Caki2 (cell line): ENCODE results near the gene TNFSF9. TPM values are rescaled to one million over a fixed set of nuclear protein-coding genes. Genes with fewer than 3 reads are reported as not detected.
"Not testable (repeated sequence)": the region's sequence is repeated elsewhere in the genome, so short reads cannot be mapped to it uniquely, and the experiment has no call there.

Experiments
- DNase-seq: peaks from one replicate; pipeline ENCODE4 v3.0.0-alpha.2; 2015; ENCODE audit warnings: low read depth
- in situ Hi-C: cut with HindIII; loops from 2 replicates; pipeline ENCODE4 v1.10.0; 2016; ENCODE audit warnings: low sequenced_read_pairs, low pct_unique_long_range_greater_than_20kb, mixed read lengths
- total RNA-seq: library from RNA; depleted of rRNA; stranded (reverse); fragments of >200 nt; shearing (Covaris generic); gene quantifications from 2 replicates; pipeline ENCODE4 v1.2.3, GENCODE V29; 2014; ENCODE audit warnings: low replicate concordance

The TNFSF9 gene
- total RNA-seq, 1 experiment from 2014 or later, result 119 TPM

DNA sequence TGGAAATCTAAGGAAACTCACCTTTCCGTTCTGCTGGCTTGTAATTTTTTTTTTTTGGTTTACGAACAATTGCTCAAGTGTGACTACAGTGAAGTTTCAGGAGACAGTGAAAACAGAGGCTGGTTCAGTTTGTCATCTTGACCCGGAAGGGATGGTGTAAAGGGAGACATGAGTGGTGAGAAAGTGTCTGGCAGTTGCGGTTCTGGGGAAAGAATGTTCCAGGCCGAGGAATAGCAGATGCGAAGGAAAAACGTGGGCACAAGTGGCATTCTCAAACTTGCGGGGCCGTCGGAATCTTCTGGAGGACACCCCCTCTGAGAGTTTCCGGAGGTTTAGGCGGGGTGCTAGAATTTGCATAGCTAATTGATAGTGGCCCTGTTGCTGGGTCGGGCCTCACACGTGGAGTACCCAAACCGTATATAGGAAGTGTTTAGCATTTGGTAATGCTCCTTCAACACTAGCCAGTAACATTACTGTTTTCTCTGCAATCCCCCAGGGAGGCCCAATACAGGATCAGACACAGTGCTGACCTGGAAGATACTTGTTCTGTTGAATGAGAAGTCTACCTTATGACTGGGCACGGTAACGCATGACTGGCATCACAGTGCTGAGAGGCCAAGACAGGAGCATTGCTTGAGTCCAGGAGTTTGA is 2.8 kb upstream of the TNFSF9 start:
- peak; percentile 80 for DNase-seq
- in situ Hi-C loops, result no loop called here

DNA sequence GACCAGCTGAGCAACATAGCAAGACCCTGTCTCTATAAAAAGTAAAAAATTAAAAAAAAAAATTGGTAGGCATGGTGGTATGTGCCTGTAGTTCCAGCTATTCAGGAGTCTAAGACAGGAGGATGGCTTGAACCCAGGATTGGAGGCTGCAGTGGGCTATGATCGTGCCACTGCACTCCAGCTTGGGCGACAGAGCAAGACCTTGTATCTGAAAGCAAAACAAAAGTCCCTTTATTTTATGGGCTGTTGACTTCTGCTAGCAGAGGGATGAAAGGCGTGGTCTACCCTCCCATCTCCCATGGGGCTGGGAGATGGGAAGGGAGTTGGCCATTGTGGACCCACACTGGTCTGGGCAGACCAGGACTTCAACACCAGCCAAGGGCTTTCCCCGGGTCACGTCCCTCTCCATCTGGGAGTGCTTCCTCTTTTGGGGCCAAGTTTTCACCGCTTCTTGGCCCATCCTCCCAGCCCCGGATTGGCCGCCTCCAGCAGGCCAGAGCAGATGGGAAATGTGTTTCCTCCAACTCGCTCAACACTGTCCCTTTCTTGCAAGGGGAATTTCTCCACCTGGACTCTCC is 2.2 kb upstream of the TNFSF9 start:
- in situ Hi-C loops, result no loop called here
- DNase-seq, result peak; percentile 88

DNA sequence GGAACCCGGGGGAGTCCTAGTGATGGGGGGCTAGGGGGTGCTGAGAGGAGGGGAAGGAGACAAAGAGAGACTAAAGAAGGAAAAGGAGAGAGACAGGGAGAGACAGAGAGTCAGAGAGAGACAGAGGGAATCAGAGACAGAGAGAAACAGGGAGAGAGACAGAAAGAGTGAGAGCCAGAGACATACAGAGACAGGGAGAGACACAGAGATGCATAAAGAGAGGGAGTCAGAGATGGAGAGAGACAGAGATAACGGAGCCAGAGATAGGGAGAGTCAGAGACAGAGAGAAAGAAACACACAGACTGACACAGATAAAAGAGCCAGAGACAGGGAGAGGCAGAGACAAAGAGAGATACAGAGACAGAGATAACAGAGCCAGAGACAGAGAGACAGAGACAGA is 1.5 kb upstream of the TNFSF9 start:
- DNase-seq, result no peak
- in situ Hi-C loops, result no loop called here

DNA sequence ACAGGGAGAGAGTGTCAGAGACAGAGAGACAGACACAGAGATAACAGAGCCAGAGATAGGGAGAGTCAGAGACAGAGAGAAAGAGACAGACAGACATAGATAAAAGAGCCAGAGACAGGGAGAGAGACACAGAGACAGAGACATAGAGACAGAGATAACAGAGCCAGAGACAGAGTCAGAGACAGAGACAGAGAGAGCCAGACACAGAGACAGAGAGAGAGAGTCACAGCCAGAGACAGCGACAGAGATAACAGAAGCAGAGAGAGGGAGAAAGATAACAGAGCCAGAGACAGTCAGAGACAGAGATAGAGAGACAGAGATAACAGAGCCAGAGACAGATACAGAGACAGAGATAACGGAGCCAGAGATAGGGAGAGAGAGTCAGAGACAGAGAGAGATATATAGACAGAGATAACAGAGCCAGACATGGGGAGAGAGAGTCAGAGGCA is 865 bp upstream of the TNFSF9 start:
- in situ Hi-C loops, result no loop called here
- DNase-seq, result no peak

DNA sequence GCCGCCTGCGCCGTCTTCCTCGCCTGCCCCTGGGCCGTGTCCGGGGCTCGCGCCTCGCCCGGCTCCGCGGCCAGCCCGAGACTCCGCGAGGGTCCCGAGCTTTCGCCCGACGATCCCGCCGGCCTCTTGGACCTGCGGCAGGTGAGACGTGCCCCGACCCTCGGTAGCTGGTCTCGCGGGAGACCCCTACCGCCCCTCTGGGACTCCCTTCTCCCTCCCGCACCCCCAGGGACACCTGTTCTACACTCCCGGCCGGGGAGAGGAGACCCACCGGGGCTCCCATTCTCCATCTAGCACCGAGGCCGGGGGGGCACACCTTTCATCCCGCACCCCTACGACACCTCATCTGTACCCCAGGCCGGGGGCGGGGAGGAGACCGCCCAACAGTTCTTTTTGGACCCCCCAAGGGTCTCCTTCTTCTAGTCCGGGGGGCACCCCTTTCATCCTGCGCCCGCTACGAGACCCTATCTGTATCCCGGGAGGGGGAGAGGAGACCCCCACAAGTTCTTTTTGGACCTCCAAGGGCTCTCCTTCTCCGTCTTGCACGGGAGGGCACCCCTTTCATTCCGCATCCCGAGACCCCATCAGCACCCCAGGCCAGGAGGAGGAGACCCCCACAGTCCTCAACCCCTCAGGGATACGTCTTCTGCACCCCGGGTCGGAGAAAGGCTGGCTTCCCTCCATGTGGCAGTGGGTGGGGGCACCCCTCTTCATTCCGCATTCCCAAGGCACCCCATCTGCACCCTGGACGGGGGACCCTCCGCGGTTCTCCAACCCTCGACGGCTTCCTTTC is 533 bp downstream of the TNFSF9 start:
- no peak for DNase-seq
- in situ Hi-C loops, result no loop called here

DNA sequence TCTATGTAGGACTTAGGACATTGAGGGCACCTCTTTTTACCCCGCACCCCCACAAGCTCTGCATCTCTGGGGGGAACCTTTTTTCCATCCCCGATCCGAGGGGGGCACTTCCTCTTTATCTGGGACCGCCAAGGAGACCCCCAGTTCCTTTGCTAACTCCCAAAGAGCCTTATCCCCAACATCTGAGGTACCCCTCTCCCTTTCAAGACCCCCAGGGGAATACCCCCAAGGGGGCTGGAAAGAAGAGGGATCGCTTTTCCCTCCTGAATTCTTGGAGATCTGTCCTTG is 1.1 kb downstream of the TNFSF9 start:
- DNase-seq, result no peak
- in situ Hi-C loops, result no loop called here

DNA sequence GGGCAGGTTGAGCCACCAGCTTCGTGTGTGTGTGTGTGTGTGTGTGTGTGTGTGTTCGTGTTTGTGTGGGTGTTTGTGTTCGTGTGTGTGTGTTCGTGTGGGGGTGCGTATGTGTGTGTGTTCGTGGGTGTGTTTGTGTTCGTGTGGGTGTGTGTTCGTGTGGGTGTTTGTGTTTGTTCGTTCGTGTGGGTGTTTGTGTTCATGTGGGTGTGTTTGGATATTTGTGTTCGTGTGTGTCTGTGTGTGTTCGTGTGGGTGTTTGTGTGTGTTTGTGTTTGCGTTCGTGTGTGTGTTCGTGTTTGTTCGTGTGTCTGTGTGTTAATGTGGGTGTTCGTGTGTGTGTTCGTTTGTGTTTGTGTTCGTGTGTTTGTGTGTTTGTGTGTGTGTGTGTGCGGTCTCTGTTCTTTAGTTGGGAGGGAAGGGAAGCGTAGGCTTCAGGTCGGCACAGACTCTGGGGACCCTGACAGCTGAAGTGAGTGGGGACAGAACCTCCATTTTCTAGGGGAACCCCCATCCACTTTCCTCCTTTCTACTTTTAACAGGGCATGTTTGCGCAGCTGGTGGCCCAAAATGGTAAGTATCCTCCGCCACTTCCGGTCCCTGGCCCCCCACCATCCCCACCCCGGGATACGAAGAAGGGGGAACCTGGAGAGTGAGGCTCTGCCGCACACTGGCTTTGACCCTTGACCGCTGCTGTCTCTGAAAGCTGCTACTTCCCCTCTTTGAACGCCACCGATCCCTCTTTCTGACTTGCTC is 1.6 kb downstream of the TNFSF9 start:
- in situ Hi-C loops, result no loop called here
- no peak for DNase-seq

DNA sequence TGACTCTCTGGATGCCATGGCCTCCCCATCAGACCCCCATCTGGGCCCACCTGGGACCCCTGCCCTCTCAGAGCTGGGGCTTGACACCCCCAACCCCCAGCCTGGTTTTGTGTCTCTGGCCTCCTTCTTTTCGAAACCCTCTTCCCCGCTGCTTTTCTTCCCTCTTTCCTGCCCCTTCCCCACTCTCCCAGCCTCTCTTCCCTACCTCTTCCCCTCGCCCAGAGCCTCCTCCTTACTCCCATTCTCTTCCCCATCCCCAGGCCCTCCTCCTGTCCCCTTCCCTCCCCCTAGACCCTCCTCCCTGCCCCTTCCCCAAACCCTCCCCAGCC is 2.1 kb downstream of the TNFSF9 start:
- in situ Hi-C loops, result no loop called here
- no peak for DNase-seq

DNA sequence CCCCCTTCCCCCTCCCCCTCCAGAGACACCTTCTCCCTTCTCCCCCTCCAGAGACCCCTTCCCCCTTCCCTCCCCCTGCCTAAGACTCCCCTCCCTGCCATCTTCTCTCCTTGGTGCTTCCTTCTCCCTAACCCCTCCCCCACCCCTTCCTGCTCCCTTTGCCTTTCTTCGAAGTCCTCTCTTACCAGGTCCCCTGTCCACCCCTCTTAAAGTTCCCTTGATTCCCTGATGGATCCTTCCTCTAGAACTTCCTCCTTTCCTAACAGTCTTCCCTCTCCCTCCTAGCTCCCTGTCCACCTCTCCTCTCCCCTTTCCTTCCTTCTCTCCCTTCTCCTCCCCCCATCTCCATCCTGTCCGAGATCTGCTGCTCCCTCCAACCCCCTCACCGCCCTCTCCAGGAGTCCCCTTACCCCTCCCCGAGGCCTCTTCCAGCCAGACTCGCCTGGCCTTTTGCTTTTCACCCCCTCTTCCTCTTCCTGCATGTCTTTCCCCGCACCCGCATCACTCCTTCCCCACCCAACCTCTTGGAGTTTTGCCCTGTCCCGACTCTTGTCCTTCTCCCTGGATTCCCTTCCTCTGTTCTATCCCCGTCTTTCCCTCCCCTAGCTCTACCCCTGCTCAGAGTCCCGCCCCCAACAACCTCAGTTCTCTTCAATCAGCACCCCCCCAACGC is 3.1 kb downstream of the TNFSF9 start:
- in situ Hi-C loops, result no loop called here
- DNase-seq, result no peak

DNA sequence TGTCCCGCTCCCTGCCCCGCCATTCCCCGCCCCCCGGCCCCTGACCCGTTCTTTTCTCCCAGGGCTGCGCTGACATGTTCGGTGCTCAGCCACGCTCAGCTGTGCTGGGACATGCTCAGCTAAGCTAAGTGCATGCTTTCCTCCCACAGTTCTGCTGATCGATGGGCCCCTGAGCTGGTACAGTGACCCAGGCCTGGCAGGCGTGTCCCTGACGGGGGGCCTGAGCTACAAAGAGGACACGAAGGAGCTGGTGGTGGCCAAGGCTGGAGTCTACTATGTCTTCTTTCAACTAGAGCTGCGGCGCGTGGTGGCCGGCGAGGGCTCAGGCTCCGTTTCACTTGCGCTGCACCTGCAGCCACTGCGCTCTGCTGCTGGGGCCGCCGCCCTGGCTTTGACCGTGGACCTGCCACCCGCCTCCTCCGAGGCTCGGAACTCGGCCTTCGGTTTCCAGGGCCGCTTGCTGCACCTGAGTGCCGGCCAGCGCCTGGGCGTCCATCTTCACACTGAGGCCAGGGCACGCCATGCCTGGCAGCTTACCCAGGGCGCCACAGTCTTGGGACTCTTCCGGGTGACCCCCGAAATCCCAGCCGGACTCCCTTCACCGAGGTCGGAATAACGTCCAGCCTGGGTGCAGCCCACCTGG is 3.7 kb downstream of the TNFSF9 start:
- no peak for DNase-seq
- in situ Hi-C loops, result no loop called here

DNA sequence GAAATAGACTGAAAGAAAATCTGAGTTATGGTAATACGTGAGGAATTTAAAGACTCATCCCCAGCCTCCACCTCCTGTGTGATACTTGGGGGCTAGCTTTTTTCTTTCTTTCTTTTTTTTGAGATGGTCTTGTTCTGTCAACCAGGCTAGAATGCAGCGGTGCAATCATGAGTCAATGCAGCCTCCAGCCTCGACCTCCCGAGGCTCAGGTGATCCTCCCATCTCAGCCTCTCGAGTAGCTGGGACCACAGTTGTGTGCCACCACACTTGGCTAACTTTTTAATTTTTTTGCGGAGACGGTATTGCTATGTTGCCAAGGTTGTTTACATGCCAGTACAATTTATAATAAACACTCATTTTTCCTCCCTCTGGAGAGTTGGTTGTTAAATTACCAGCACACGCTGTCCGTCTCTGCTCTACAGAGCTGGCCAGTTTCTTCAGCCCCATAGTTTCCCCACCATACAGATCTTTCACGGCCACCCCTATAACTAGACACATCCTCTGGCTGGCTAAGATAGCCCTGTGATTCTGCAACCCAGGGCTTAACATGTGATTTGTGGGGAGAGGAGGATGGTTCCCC is 4.8 kb downstream of the TNFSF9 start:
- in situ Hi-C loops, result no loop called here
- DNase-seq, result no peak

DNA sequence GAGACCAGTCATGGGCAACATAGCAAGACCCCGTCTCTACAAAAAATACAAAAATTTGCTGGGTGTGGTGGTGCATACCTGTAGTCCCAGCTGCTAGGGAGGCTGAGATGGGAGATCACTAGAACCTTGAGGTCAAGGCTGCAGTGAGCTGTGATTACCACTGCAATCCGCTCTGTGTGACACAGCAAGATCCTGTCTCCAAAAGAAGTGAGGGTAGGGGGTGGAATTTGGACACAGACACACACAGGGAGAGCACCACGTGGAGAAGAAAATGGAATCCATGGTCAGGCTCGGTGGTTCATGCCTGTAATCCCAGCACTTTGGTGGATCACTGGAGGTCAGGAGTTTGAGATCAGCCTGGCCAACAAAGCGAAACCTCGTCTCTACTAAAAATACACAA is 8.7 kb downstream of the TNFSF9 start:
- in situ Hi-C loops, result no loop called here
- no peak for DNase-seq

DNA sequence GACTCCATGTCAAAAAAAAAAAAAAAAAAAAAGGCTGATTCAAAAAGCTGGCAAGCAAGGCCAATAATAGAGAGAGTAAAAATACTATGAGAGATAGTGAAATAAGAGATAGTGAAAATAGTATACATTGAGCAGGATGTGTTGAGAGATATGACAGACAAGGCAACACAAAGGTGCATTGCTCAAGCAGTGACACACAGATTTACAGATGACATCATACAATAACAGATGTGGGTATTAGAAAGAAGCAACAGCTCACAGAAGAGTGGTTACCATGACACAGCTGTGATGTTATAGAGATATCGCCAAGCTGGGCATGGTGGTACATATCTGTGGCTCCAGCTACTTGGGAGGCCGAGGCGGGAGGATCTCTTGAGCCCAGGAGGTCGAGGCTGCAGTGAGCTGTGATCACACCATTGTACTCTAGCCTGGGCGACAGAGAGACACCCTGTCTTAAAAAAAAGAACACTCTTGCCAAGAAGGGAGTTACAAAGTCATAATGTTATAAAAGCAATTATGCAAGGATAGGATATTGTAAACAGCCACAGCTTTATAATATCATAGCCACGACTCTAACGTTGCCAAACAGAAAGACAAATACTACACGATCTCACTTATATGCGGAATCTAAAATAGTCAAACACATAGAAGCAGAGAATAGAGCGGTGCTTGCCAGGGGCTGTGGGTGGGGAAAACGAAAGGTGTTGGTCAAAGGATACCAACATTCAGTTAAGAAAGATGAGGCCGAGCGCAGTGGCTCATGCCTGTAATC is 10.3 kb downstream of the TNFSF9 start:
- in situ Hi-C loops, result no loop called here

DNA sequence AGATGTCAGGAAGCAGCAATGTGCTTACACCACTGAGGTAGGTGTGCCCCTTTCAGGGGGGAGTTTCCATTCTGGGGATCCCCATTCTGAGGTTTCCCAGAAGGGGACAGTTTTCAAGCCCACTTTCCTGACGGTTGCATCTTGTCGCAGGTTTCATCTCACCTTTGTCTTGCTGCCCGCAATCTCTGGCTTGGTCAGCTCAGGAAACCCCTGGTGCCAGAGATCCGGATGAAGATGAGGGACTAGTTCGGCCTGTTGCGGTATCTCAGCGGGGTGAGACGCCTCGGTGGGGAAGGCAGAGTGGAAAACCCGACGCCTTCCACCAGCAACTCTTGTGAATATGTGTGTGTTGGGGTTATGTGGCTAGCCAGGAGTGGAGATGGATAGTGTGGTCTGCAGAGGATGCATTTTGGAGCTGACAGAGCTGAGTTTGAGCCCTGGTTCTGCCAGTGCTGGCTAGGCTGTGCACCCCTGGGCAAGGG is 13.1 kb downstream of the TNFSF9 start:
- no peak for DNase-seq
- in situ Hi-C loops, result no loop called here

More for the DNA sequence above, 10.3 kb downstream of the TNFSF9 start:
- no peak for DNase-seq

DNA sequence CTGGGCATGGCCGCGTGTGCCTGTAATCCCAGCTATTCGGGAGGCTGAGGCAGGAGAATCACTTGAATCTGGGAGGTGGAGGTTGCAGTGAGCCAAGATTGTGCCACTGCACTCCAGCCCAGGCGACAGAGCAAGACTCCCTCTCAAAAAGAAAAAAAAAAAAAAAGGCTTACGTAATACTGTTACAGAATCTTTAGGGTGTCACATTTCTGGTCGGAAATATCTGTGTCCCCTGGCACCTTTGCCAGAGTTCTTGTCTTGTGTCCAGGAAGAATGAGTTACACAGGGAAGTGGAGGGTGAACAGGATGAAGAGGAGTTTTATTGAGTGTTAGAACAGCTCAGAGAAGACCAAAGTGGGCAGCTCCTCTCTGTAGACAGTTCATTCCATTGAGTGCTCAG is 19.9 kb downstream of the TNFSF9 start:
- in situ Hi-C loops, DNase-seq: not testable (repeated sequence)

DNA sequence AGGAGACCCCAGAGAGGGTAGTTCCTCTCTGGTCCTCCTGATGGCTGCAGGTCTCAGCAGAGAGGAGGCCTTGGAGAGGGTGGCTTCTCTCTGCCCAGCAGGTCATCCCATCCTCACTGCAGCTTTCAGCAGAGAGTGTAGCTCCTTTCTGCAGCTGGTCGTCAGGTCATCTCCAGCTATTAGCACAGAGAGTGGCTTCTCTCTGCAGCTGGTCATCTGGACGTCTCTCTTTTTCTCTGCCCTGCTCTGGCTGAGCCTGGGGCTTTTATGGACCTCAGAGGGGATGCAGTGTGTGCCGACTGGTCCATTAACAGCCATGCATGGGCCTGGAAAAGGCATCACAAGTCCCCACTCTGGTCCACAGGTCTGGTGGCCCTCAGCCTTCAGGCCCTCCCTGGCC is 20.3 kb downstream of the TNFSF9 start:
- DNase-seq, result no peak
- in situ Hi-C loops, result no loop called here
